ENCODE data around the gene EHBP1. TPM values are rescaled to one million over a fixed set of nuclear protein-coding genes. Genes with fewer than 3 reads are reported as not detected.

EHBP1 gene
- total RNA-seq, 2 donors from 2014 or later = 22.4 to 22.9 TPM

DNA sequence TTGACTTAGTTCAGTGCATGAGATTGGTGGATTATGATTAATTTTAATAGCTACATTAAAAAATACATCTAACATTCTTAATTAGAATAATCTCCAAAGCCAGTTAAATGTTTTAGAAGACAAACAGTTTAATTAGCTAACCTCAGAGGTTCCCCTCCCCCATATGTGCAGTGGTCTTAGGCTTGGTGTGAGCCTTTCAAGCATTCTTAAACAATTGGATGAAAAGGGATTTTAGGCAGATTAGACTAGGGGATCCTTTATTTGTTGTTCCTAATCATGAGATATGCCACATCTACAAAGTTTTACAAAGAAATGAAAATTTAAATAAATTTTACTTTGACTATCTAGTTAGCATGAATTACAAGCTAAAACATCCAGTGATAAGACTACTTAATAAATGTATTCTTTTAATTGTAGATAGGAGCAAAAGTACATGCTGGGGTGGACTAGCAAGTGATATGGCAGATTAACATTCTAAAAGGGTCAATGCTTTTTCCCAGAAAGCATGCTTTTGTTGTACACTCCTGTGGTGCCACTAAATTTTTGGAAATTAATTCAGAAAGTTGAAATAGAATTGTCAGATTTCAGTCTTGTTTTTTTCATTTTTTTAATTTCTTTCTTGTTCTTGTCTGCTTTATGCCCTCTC, 302.4 kb downstream of the EHBP1 start:
- H3K9me3 ChIP-seq = no peaks in the 10 kb centered on the region
- TF ChIP-seq CTCF (IDR thresholded peaks at IDR 0.05) = no peak
- no peaks in the 10 kb centered on the region for H3K36me3 ChIP-seq
- H3K27ac ChIP-seq = no peak overlapping the region
- DNase-seq (ENCODE audit: low spot score) = no peak
- no peaks in the 10 kb centered on the region for H3K4me1 ChIP-seq
- no peak overlapping the region for H3K4me3 ChIP-seq
- no peaks in the 10 kb centered on the region for H3K27me3 ChIP-seq

DNA sequence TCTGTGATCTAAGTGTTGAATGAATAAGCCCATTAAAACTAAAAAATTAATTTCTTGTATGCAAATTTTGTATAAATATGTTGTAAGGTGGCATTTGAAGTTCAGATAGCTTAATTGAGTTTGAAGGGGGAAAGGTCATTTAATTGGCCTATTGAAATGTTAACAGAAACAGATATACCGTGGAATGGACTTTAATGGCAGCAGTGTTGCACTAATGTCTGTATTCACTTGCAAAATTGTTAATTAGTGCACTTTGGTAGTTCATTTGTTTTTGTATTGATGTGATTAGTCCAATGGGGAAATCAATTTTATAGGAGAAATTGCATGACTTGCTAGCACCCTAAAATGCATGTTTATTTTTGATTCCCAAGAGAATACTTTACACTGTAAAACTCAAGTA, 303.3 kb downstream of the EHBP1 start:
- no peak for TF ChIP-seq CTCF (IDR thresholded peaks at IDR 0.05)
- no peak for DNase-seq (ENCODE audit: low spot score)
- H3K4me3 ChIP-seq = no peak overlapping the region

DNA sequence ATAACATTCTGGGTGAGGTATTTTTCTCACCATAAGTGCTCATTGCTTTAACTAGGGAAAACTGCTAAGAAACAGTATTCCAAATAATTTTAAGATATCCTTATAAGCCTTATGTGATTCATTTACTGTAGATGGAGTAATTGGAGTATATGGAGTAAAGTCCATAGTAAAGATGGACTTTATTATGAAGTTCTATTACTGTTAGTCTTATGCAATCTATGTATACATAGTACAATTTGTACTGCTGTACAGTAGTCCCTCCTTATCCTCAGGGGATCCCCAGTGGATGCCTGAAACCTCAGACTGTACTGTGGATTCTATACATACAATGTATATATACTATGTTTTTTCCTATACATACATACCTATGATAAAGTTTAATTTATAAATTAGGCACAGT, 304.0 kb downstream of the EHBP1 start:
- Histone ChIP-seq H3K27me3 (no peaks in the 10 kb centered on the region), H3K27ac (no peak overlapping the region), H3K36me3 (no peaks in the 10 kb centered on the region), H3K4me3 (no peak overlapping the region), H3K4me1 (no peaks in the 10 kb centered on the region), H3K9me3 (no peaks in the 10 kb centered on the region)
- DNase-seq (ENCODE audit: low spot score) = no peak
- TF ChIP-seq CTCF (IDR thresholded peaks at IDR 0.05) = no peak

More for the DNA sequence above, 303.3 kb downstream of the EHBP1 start:
- Histone ChIP-seq H3K27me3 (no peaks in the 10 kb centered on the region), H3K27ac (no peak overlapping the region), H3K4me1 (no peaks in the 10 kb centered on the region), H3K36me3 (no peaks in the 10 kb centered on the region), H3K9me3 (no peaks in the 10 kb centered on the region)

DNA sequence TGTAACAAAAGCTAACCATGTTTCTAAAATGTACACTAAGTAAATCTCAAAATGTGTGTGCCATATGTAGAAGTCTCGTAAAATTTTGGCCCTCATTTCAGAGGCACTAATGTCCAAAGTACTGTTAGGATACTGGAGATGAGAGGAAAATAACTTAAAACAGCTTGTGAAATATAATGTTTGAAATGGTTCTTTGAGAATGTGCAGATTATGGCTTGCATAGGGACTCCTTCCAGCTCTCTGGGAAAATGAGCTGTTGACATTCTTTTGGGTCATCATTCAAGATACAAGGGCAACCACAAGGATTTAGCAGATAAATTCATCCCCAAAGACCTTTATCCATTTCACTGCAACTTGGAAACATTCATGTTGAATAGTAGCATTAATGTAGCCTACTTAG, 307.0 kb downstream of the EHBP1 start:
- no peak for DNase-seq (ENCODE audit: low spot score)
- Histone ChIP-seq H3K27ac (no peak overlapping the region), H3K36me3 (no peaks in the 10 kb centered on the region), H3K4me1 (no peaks in the 10 kb centered on the region), H3K9me3 (no peaks in the 10 kb centered on the region), H3K27me3 (no peaks in the 10 kb centered on the region), H3K4me3 (no peak overlapping the region)
- no peak for TF ChIP-seq CTCF (IDR thresholded peaks at IDR 0.05)

DNA sequence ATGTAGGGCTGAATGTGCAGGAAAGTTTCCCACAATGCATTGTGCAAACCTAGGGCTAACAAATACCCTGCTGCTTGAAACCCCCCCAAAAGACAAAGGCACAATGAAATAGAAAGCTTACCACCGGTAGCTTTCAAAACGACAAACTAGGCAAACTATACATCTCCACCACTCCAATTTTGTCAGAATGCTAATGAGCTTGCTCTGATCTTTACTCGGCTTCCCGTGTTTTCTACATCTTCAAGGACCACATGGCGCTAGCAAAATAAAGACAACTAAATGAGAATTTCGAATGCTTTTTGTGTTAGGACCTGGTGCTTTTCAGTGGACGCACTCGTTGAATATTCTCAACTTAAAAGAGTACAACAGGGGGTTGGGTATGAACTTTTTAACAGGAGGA, 307.9 kb downstream of the EHBP1 start:
- no peaks in the 10 kb centered on the region for H3K4me1 ChIP-seq
- no peak overlapping the region for H3K27ac ChIP-seq
- no peaks in the 10 kb centered on the region for H3K36me3 ChIP-seq
- DNase-seq (ENCODE audit: low spot score) = no peak
- no peaks in the 10 kb centered on the region for H3K27me3 ChIP-seq
- no peaks in the 10 kb centered on the region for H3K9me3 ChIP-seq
- TF ChIP-seq CTCF (IDR thresholded peaks at IDR 0.05) = no peak
- H3K4me3 ChIP-seq = no peak overlapping the region

DNA sequence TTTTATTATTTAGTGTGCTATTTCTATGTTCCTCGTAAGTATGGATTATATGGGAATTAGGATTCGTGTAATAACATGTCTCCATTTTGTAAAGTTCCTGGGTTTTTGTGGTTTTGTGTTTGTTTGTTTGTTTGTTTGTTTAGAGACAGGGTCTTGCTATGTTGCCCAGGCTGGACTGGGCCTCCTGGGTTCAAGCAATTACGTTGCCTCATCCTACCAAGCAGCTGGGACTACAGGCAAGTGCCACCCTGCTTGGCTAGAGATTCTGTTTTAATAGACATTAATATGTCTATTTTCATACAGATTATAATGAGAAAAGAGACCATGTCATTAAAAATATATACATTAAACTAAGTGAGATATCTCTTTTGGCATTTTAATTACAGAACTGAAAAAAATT, 309.9 kb downstream of the EHBP1 start:
- no peak for TF ChIP-seq CTCF (IDR thresholded peaks at IDR 0.05)
- H3K4me1 ChIP-seq = no peaks in the 10 kb centered on the region

More for the DNA sequence above, 309.9 kb downstream of the EHBP1 start:
- Histone ChIP-seq H3K27me3 (no peaks in the 10 kb centered on the region), H3K9me3 (no peaks in the 10 kb centered on the region), H3K4me3 (no peak overlapping the region), H3K27ac (no peak overlapping the region), H3K36me3 (no peaks in the 10 kb centered on the region)
- no peak for DNase-seq (ENCODE audit: low spot score)

All from right atrium auricular region (tissue), 2 donors.